A172 (cell line): ENCODE measurements around the gene KIF16B. TPM values are rescaled to one million over a fixed set of nuclear protein-coding genes. Genes with fewer than 3 reads are reported as not detected.
"Not testable (repeated sequence)": the region's sequence is repeated elsewhere in the genome, so short reads cannot be mapped to it uniquely, and the experiment has no call there.

ENCODE experiments used
- DNase-seq: peaks from one replicate; pipeline ENCODE4 v3.0.0-alpha.2; 2015; ENCODE audit warnings: low spot score
- total RNA-seq: library from RNA; depleted of rRNA; stranded (reverse); fragments of >200 nt; shearing (Covaris generic); gene quantifications from 2 replicates; pipeline ENCODE4 v1.2.3, GENCODE V29; 2014

The KIF16B gene
- total RNA-seq, 1 experiment from 2014 or later = 11.2 TPM

DNA sequence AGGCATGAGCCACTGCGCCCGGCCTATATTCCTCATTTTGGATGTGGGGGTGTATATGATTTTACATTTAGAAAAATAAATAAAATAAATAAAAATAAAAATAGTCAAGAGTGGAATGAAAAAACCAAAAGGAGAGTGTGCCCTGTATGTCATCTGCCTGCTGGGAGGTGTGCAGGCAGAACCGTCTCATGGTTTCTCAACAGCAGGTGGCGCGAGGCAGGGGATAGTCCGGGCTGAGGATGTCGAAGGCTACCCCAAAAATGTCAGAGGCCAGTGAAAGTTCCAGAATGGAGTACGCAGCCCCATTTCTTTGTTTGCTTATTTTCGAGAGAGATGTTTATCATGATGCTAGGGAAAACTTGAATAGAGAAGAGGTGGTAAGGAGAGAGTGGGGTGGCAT is 16.4 kb upstream of the KIF16B start:
- DNase-seq = no peak

DNA sequence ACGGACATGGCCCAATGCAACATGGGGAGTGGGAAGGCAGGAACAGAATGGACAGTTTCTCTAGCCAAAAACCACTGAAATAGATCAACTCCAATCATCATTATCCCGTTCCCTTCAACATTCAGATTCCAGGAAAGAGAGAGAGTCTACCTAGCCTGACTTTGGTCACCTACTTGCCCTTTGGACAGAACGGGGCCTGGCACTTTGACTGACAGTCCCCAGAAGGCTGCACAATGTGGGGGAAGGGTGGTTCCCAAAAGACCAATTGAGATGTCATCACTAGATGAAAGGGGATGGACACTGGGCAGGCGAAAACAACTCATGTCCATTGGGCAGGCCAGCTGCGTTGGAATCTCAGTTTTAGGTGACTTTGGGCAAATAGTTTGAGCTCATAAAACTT is 15.0 kb upstream of the KIF16B start:
- no peak for DNase-seq

DNA sequence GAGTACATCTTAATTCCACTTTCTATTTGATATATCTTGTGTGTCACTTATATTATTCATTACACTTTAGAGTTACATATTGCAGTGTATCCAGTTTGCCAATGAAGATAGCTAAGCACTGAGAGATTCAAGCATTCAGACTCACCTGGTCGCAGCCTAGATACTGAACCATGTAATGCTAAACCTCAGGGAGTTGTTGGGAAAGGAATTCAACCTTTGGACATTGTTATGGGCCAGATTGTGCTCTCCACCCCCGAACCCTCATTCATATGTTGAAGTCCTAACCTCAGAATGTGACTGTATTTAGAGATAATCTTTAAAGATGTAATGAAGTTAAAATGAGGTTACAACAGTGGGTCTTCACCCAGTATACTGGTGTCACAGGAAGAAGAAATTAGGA is 13.8 kb upstream of the KIF16B start:
- no peak for DNase-seq

- no peak for DNase-seq
Observed at GRCh38 chr20:16583474-16583873, 10.2 kb upstream of the KIF16B start.

- no peak for DNase-seq
Observed at GRCh38 chr20:16581241-16581640, 8.0 kb upstream of the KIF16B start.

DNA sequence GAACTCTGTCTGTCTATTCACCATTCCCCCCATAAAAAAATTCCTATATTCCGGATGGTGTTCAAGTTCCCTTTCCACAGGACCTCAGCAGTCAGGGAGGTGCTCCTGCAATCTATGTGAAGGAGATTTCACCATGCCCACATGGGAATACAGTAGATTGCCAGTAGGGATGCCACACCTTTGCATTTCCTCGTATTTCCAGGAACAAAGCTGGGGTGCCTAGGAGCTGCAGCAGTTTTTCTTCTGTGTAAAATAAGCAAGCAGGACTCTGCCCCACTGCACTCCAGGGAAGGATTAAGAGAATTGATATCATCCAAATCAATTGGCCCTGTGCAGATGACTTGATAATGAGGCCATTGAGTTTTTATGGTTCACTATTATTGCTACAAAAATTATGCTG is 7.4 kb upstream of the KIF16B start:
- DNase-seq = no peak

- DNase-seq = peak; percentile 46
Observed at GRCh38 chr20:16580147-16580546, 6.9 kb upstream of the KIF16B start.

DNA sequence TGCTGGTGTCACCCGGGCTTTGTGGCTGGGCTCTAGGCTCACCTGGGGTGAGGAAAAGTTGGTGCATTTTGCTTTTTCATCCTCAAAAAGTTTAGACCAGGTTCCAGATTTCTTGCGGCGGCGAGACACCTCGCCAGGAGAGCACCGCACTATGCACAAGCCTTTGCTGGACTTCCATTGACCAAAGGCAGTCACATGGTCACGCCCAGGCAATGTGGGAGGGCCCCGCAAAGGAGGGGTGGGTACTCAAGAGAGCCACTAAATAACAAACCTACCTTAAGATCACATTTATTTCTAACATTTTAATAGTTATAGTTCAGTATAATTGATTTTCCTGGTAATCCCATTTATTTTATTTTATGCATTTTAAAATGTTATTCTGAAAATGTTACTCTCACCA is 3.0 kb upstream of the KIF16B start:
- no peak for DNase-seq

DNA sequence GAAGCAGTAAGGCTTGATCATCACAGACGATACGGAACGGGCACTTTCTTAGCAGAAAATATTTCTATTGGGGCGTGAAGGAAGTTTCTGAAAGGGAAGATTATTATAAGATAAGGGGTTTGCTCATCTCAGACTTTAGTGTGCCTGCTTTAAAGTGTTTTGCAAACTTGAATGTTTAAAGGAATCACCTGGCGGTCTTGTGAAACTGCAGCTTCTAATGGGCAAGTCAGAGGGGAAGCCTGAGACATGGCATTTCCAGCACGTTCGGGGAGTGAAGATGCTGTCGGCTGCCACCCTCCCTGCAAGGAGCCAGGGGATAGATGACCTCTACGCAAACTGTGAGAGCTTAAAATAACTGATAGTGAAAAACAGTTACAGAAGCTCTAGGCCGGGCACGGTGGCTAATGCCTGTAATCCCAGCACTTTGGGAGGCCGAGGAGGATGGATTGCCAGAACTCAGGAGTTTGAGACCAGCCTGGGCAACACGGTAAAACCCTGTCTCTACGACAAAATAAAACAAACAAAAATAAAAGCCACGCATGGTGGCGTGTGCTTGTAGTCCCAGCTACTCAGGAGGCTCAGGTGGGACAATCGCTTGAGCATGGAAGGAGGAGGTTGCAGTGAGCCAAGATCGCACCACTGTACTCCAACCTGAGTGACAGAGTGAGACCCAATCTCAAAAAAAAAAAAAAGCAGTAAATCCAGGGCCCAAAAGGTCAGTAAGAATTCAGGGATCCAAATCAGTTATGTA is 2.3 kb upstream of the KIF16B start:
- no peak for DNase-seq

DNA sequence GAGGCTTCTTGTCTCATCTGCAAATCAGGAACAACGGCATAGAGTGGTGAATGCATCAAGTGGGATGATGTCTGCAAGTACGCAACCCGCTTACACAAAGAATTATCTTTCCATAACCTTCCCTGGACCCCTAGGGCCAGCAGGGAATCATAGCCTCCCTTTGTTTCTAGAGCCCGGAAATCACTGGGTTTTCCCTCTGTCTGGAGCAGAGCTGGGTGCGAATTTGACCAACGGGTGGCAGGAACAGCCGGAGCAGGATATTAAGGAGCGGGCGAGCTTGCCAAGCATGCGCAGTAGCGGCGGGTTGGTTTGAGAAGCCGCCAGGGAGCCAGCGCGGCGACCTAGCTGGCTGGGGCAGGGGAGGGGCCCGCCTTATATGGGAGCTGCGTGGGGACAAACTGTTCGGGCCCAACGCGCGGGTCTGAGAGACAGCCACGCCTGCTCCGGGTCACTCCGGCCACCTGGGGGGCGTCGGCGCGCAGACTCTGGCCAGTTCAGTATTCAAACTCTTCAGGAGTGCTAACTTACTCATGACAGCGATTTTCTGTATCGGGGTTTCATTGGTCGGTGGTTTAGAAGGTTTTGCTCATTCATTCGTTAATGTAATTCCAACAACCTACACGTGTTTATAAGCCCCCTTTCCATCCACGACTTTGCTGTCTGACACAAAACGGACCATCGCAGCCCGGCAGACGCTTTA is 1.6 kb upstream of the KIF16B start:
- peak; percentile 73 for DNase-seq

DNA sequence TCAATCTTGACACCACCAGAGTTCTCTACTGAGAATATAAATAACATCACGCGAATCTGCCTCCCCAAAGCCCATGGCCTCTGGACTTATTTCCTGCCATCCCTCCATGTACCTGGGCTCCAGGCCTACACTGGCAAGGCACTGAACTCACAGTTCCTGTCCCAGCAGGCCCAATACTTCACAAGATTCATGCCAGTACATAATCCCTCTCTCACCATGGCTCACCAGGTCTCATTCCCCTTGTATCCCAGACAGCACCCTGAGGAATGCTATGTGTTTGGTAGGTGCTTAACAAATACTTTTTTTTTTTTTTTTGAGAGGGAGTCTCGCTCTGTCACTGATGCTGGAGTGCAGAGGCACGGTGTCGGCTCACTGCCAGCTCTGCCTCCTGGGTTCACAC is 1.9 kb downstream of the KIF16B start:
- DNase-seq = no peak

DNA sequence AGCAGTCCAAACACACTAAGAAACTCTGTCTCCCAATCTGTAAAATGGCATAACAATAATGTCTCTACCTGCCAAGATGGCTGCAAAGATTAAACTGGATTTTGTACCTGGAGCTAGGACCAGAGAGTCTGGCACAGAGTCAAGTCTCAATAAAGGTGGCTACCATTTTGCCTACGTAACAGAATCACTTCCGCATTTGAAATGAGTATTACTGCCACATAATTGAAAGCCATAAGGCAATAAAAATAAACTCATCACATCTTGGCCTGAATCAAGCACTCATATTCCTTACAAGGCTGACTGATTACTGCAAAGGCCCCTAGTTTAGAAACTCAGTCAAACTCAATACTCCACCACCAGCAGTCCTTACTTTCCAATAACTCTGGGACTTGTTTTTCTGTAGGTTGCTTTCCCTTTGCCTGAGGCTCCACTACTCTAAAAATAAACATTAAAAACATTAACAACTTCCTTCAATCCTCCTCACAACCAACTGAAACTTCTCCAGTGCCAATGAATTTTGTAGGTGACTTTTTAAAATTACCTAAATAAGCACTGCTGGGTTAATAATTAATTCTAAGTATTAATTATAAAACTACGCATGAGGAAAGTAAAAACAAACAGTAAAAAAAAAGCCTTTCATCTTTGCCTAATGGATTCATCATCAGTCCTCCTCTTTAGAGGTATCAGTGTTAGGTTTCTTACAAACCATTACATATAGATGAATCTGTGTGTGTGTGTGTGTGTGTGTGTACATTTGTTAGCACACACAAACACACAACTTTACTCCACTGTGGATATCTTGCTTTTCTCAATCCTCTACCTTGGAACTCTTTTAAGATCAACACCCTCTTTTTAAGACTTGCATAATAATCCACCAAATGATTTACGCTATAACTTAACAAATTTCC is 3.7 kb downstream of the KIF16B start:
- no peak for DNase-seq

GRCh38 chr20:16566080-16566479 is 7.2 kb downstream of the KIF16B start:
- no peak for DNase-seq

DNA sequence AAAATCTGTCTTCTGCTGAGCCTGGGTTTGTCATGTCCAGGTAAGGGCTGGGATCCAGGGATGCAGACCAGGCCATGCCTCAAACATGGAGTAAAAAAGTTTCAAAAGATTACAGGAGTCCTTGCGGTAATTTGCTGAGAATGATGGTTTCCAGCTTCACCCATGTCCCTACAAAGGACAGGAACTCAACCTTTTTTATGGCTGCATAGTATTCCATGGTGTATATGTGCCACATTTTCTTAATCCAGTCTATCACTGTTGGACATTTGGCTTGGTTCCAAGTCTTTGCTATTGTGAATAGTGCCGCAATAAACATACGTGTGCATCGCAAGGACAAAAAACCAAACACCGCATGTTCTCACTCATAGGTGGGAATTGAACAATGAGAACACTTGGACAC is 9.2 kb downstream of the KIF16B start:
- DNase-seq = not testable (repeated sequence)

- no peak for DNase-seq
Observed at GRCh38 chr20:16563066-16563806, 10.0 kb downstream of the KIF16B start.

DNA sequence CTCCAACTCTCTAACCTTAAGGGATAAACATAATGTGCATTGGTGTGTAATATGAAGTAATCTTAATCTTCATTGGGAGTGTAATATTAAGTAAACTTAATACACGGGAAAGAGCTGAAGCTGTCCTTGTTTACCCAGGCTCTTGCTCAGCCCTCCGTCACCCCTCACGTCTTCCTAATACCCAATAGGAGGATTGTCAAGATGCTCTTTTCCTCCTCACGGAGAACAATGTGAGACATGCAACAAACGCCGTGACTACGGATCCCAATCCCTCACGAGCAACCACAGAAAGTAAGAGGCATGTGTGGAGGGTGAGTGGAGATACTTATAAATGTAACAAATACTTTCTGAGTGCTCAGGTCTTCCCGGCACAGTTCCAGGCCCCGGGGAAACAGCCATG is 11.0 kb downstream of the KIF16B start:
- DNase-seq = no peak

DNA sequence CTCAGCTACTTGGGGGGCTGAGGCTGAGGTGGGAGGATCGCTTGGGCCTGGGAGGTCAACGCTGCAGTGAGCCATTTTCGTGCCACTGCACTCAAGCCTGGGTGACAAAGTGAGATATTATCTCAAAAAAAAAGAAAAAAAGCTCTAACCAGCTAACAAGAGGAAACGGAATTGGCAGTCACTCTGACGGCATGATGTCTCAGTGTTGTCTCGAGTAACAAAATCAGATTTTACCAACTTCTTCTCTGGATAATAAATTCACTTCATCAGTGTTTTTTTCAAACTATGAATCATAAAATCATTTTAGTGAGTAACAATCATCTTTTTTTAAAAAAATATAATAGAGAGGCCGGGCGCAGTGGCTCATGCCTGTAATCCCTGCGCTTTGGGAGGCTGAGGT is 12.6 kb downstream of the KIF16B start:
- DNase-seq = no peak

GRCh38 chr20:16560216-16560615 is 13.0 kb downstream of the KIF16B start:
- no peak for DNase-seq

- no peak for DNase-seq
Observed at GRCh38 chr20:16556301-16556700, 16.9 kb downstream of the KIF16B start.

DNA sequence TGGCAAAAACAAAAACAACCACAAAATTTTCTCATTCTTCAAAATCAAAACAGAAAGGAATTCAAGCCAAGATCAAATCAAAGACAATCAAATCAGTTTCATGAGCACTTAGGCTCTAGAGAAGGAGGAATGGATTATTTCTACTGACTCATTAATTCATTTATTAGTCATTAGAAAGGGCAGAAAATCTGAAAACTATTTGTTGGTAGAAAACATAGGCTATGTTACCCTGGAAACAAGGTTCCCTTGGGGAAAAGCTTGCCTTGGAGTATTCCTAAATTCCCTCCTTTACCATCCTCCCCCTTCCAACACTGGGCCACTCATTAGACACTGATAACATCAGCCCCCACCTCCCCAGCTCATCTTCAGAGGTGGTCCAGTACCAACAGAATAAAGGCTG is 17.5 kb downstream of the KIF16B start:
- no peak for DNase-seq

DNA sequence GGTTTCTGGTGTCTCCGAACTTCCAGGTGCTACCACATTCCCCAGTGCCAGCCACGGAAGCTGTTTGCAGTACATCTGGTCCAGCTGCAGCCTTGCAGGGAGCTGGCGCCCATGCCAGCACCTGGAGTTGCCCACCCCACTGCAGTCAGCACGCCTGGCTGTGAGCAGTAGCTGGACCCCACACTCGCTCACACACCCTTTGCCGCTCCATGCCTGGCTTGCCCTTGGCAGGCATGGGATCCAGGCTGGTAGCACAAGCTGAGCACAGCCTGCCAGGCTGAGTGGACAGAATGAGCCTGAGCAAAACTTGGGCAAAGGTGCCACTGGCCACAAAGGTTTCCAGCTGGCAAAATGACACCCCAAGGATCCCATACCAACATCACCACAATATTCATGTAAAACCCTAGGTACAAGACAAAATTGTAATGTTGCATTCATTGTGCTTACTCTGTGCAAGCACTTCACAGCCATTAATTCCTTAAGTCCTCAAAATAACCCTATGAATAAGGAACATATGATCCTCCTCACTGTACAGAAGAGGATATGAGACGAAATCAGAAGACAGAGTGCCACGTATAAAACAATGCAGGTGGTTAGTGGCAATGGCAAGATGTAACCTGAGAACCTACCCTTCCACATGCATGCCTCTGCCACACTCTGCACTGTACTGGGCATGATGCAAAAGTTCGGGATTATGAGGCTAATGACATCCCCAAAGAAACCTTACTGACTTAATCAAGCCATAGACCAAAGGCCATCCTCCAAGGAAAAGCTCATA is 18.3 kb downstream of the KIF16B start:
- no peak for DNase-seq
